Hindlimb muscle (tissue), 1 donor: ENCODE data around the gene ETF1. TPM values are rescaled to one million over a fixed set of nuclear protein-coding genes. Genes with fewer than 3 reads are reported as not detected.
A peak's percentile ranks its signal among the peaks of the same experiment; 100 is the strongest.
"Not testable (repeated sequence)": the region's sequence is repeated elsewhere in the genome, so short reads cannot be mapped to it uniquely, and the experiment has no call there.

ENCODE experiments used
- DNase-seq: peaks from one replicate; pipeline ENCODE4 v3.0.0-alpha.2; 2013
- polyA plus RNA-seq: library from polyadenylated mRNA; unstranded; fragments of 120-200 nt; gene quantifications from one replicate; pipeline ENCODE4 v1.2.1, GENCODE V29; 2013; ENCODE audit not compliant: insufficient read length

The ETF1 gene
- polyA plus RNA-seq, 1 donor, result 39.6 TPM

- no peak for DNase-seq
Observed at GRCh38 chr5:138489683-138490061, 53.4 kb downstream of the ETF1 start.

GRCh38 chr5:138488481-138488945 is 54.5 kb downstream of the ETF1 start:
- DNase-seq, result no peak

- DNase-seq, result no peak
Observed at GRCh38 chr5:138482638-138483037, 60.4 kb downstream of the ETF1 start.

GRCh38 chr5:138476918-138477317 is 66.1 kb downstream of the ETF1 start:
- no peak for DNase-seq

- not testable (repeated sequence) for DNase-seq
Observed at GRCh38 chr5:138473151-138473550, 69.9 kb downstream of the ETF1 start.

GRCh38 chr5:138472353-138472752 is 70.7 kb downstream of the ETF1 start:
- DNase-seq, result no peak

GRCh38 chr5:138471052-138471361 is 72.0 kb downstream of the ETF1 start:
- DNase-seq, result no peak

GRCh38 chr5:138470322-138471051 is 72.5 kb downstream of the ETF1 start:
- DNase-seq, result no peak

GRCh38 chr5:138469540-138470321 is 73.3 kb downstream of the ETF1 start:
- DNase-seq, result no peak

- no peak for DNase-seq
Observed at GRCh38 chr5:138468966-138469539, 74.0 kb downstream of the ETF1 start.

- DNase-seq, result no peak
Observed at GRCh38 chr5:138468133-138468965, 74.7 kb downstream of the ETF1 start.

GRCh38 chr5:138467711-138468132 is 75.3 kb downstream of the ETF1 start:
- no peak for DNase-seq

- DNase-seq, result no peak
Observed at GRCh38 chr5:138466900-138467710, 75.9 kb downstream of the ETF1 start.

- DNase-seq, result no peak
Observed at GRCh38 chr5:138466125-138466899, 76.7 kb downstream of the ETF1 start.

GRCh38 chr5:138465261-138466124 is 77.5 kb downstream of the ETF1 start, which contains the start of gene EGR1:
TSS of gene EGR1 (plus strand) at chr5:138465479. CDS start at chr5:138465762, 283 bp downstream.
- peak; percentile 94 for DNase-seq

GRCh38 chr5:138464388-138465260 is 78.4 kb downstream of the ETF1 start:
- peak; percentile 99 for DNase-seq

GRCh38 chr5:138464008-138464387 is 79.0 kb downstream of the ETF1 start:
- peak; percentile 99 for DNase-seq

GRCh38 chr5:138463419-138464007 is 79.5 kb downstream of the ETF1 start:
- DNase-seq, result no peak
